Gastrocnemius medialis (tissue), 4 donors: ENCODE data around the gene ZNF611. TPM values are rescaled to one million over a fixed set of nuclear protein-coding genes. Genes with fewer than 3 reads are reported as not detected.

Source experiments
- ATAC-seq, 2 donors: fragments of 150-250 bp; one replicate each; pipeline ENCODE4 v1.9.1; 2016
- DNase-seq, 2 donors: peaks; one replicate each; pipeline ENCODE4 v3.0.0-alpha.2; 2019
- H3K27ac ChIP-seq, 4 donors: fragments of 200-600 bp; sonication (generic); 1 replicate in 1 of 4; 2 replicates in 3 of 4; pipeline ENCODE4 v1.5.1; 2016 to 2018; ENCODE audit warnings: mild to moderate bottlenecking in 2 of 4, moderate library complexity in 1 of 4
- H3K27me3 ChIP-seq, 3 donors: fragments of 200-600 bp; sonication (generic) in 2 of 3; 1 replicate in 1 of 3; 2 replicates in 2 of 3; pipeline versions ENCODE4 v1.5.1 to v1.6.0; 2016 to 2019; ENCODE audit warnings: mild to moderate bottlenecking in 1 of 3, moderate library complexity in 1 of 3
- H3K36me3 ChIP-seq, 2 donors: fragments of 200-600 bp; sonication (generic) in 1 of 2; one replicate each; pipeline ENCODE4 v1.5.1; 2017 to 2018
- H3K4me1 ChIP-seq, 2 donors: fragments of 200-600 bp; sonication (generic) in 1 of 2; one replicate each; pipeline ENCODE4 v1.5.1; 2016 to 2017; ENCODE audit warnings: mild to moderate bottlenecking in 2 of 2
- H3K4me3 ChIP-seq, 4 donors: fragments of 200-600 bp; sonication (generic) in 3 of 4; 1 replicate in 1 of 4; 2 replicates in 3 of 4; pipeline ENCODE4 v1.5.1; 2016 to 2019; ENCODE audit warnings: mild to moderate bottlenecking in 2 of 4
- H3K9me3 ChIP-seq, 3 donors: fragments of 200-600 bp; sonication (generic) in 2 of 3; 1 replicate in 1 of 3; 2 replicates in 2 of 3; pipeline ENCODE4 v1.5.1; 2016 to 2019
- CTCF ChIP-seq, 5 experiments: fragments of 450-650 bp in 3 of 5; fragments of 200-600 bp in 2 of 5; sonication (generic) in 2 of 5; IDR thresholded peaks in 4 of 5; conservative IDR thresholded peaks in 1 of 5; 1 replicate in 4 of 5; 2 replicates in 1 of 5; pipeline ENCODE4 v1.5.1; 2016 to 2019; ENCODE audit warnings: antibody characterized with exemption in 5 of 5, mild to moderate bottlenecking in 3 of 5, moderate library complexity in 3 of 5
- POLR2A ChIP-seq, 2 donors: fragments of 450-650 bp; IDR thresholded peaks; one replicate each; pipeline ENCODE4 v1.6.1; 2017; ENCODE audit warnings: antibody characterized with exemption in 2 of 2, mild to moderate bottlenecking in 2 of 2, moderate library complexity in 2 of 2
- in situ Hi-C, 4 donors: fragments of 200-750 bp; cut with MboI; loops; one replicate each; pipeline versions ENCODE4 v1.15.0 to v1.8.0; 2017; ENCODE audit warnings: low sequenced_read_pairs in 4 of 4
- intact Hi-C: fragments of 100-400 bp; cut with DNase I; formaldehyde crosslinking; loops from one replicate; pipeline ENCODE4 v1.15.1; 2023; ENCODE audit warnings: low total_unique reads
- total RNA-seq, 4 donors: library from RNA; depleted of rRNA; stranded (reverse); fragments of >200 nt; gene quantifications; one replicate each; pipeline versions ENCODE4 v1.1.0 to v1.2.3, GENCODE V29; 2016

Gene ZNF611
- total RNA-seq, 4 donors from 2014 or later, result 1.7 to 4.0 (median 2.5) TPM

- H3K4me3 ChIP-seq, result no peak overlapping the region
- H3K27me3 ChIP-seq, result no peaks in the 10 kb centered on the region
- no peaks in the 10 kb centered on the region for H3K4me1 ChIP-seq
- no peaks in the 10 kb centered on the region for H3K9me3 ChIP-seq
- DNase-seq (no peak), ATAC-seq (no peak)
- in situ Hi-C loops (no loop called here), intact Hi-C loops (no loop called here)
- H3K27ac ChIP-seq, result no peak overlapping the region
- TF ChIP-seq CTCF (IDR thresholded peaks at IDR 0.05 in 4 of 5, conservative IDR thresholded peaks at IDR 0.05 in 1 of 5) (no peak), POLR2A (IDR thresholded peaks at IDR 0.05) (no peak)
- H3K36me3 ChIP-seq, result no peaks in the 10 kb centered on the region
These were observed 75.8 kb downstream of the ZNF611 start for GRCh38 chr19:52659013-52659412.

- TF ChIP-seq POLR2A (IDR thresholded peaks at IDR 0.05) (no peak), CTCF (IDR thresholded peaks at IDR 0.05 in 4 of 5, conservative IDR thresholded peaks at IDR 0.05 in 1 of 5) (no peak)
- ATAC-seq (no peak), DNase-seq (no peak)
- in situ Hi-C loops (no loop called here), intact Hi-C loops (no loop called here)
- H3K4me1 ChIP-seq, result no peaks in the 10 kb centered on the region
- no peaks in the 10 kb centered on the region for H3K36me3 ChIP-seq
- H3K27me3 ChIP-seq, result no peaks in the 10 kb centered on the region
- no peaks in the 10 kb centered on the region for H3K9me3 ChIP-seq
- no peak overlapping the region for H3K4me3 ChIP-seq
- no peak overlapping the region for H3K27ac ChIP-seq
These were observed 76.2 kb downstream of the ZNF611 start for GRCh38 chr19:52658595-52658994.

- no peak for ATAC-seq
- H3K4me3 ChIP-seq, result no peak overlapping the region
- H3K27me3 ChIP-seq, result no peaks in the 10 kb centered on the region
- intact Hi-C loops, result no loop called here
- H3K27ac ChIP-seq, result no peak overlapping the region
- no peaks in the 10 kb centered on the region for H3K9me3 ChIP-seq
- peaks cover 0 to 4% of the 10 kb centered on the region in 2 donors for H3K36me3 ChIP-seq
- H3K4me1 ChIP-seq, result no peaks in the 10 kb centered on the region
- TF ChIP-seq POLR2A (IDR thresholded peaks at IDR 0.05), result no peak
- in situ Hi-C loops, result no loop called here
- DNase-seq, result no peak
These were observed 81.7 kb downstream of the ZNF611 start for GRCh38 chr19:52653161-52653560.

Other genes with a start within 250 kb of the ZNF611 start
- 10 to 100 TPM in 1 of 4 donors, 1 to 10 TPM in 3; 3.4 to 12.9 (median 7.9) TPM for gene ZNF808, start 207.4 kb downstream of the ZNF611 start, total RNA-seq
- gene ZNF701, start 164.8 kb downstream of the ZNF611 start, total RNA-seq, result 1 to 10 TPM; 4.0 to 6.2 (median 4.8) TPM
- 1 to 10 TPM; 2.8 to 8.0 (median 4.0) TPM for gene ZNF83, start 96.7 kb downstream of the ZNF611 start, total RNA-seq
- gene ZNF600, start 51.7 kb upstream of the ZNF611 start, total RNA-seq, result 1 to 10 TPM in 2 of 4 donors, under 1 TPM in 2; 0.72 to 3.7 (median 1.1) TPM
- 1 to 10 TPM; 1.0 to 7.6 (median 3.2) TPM for gene ZNF28, start 86.6 kb upstream of the ZNF611 start, total RNA-seq
- gene ZNF468, start 122.6 kb upstream of the ZNF611 start, total RNA-seq, result 1 to 10 TPM; 2.6 to 5.9 (median 3.5) TPM
- 1 to 10 TPM in 3 of 4 donors, not detected in 1; 1.3 to 2.7 (median 2.5) TPM for gene ZNF320, start 162.6 kb upstream of the ZNF611 start, total RNA-seq
- gene ZNF888, start 188.4 kb upstream of the ZNF611 start, total RNA-seq, result under 1 TPM; 0.15 to 0.29 (median 0.20) TPM
- 1 to 10 TPM; 1.0 to 3.1 (median 1.6) TPM for gene ZNF816, start 227.8 kb upstream of the ZNF611 start, total RNA-seq